Activated naive CD8-positive, alpha-beta T cell treated with anti-CD3 and anti-CD28 coated beads, Interleukin-2, amount 10 ng/mL, durations not matched to agents 7 days and 5 days (primary cell): ENCODE data around the gene OR8B12. TPM values are rescaled to one million over a fixed set of nuclear protein-coding genes. Genes with fewer than 3 reads are reported as not detected.

Experiments used
- ATAC-seq: fragments of 150-1000 bp; cut with Tn5 transposase; one replicate; pipeline ENCODE4 v1.10.0; 2021; ENCODE audit warnings: low read depth, moderate library complexity
- POLR2A ChIA-PET: fragments of 350-600 bp; sonication (Branson Sonifier 250); formaldehyde crosslinking; loops from one replicate; lab custom pipeline; 2021; ENCODE audit warnings: antibody characterized with exemption; lab: Charles Lee
- DNase-seq: peaks from one replicate; pipeline ENCODE4 v3.0.0; 2021
- H3K27ac Mint-ChIP-seq: one replicate; pipeline ENCODE4 v1.8.0; 2022; ENCODE audit warnings: mild to moderate bottlenecking, mixed read lengths
- H3K27me3 Mint-ChIP-seq: one replicate; pipeline ENCODE4 v1.8.0; 2022; ENCODE audit warnings: mild to moderate bottlenecking, moderate library complexity, mixed read lengths
- H3K36me3 Mint-ChIP-seq: one replicate; pipeline ENCODE4 v1.8.0; 2021; ENCODE audit warnings: mild to moderate bottlenecking, mixed read lengths
- H3K4me1 Mint-ChIP-seq: one replicate; pipeline ENCODE4 v1.8.0; 2021; ENCODE audit warnings: mixed read lengths
- H3K4me3 Mint-ChIP-seq: one replicate; pipeline ENCODE4 v1.8.0; 2022; ENCODE audit warnings: mild to moderate bottlenecking, moderate library complexity, mixed read lengths
- H3K9me3 Mint-ChIP-seq: one replicate; pipeline ENCODE4 v1.8.0; 2021; ENCODE audit warnings: mixed read lengths
- total RNA-seq, 2 experiments: library from RNA; stranded (reverse); gene quantifications; one replicate each; pipeline ENCODE4 v1.2.3, GENCODE V29; 2021

Gene OR8B12
- total RNA-seq, 2 experiments from 2014 or later = not detected

- no peaks in the 10 kb centered on the region for H3K4me1 Mint-ChIP-seq
- no peaks in the 10 kb centered on the region for H3K36me3 Mint-ChIP-seq
- DNase-seq (no peak), ATAC-seq (no peak)
- H3K27me3 Mint-ChIP-seq = peaks cover 3% of the 10 kb centered on the region
- H3K4me3 Mint-ChIP-seq = no peak overlapping the region
- POLR2A ChIA-PET = no interaction called here
- H3K9me3 Mint-ChIP-seq = no peaks in the 10 kb centered on the region
- H3K27ac Mint-ChIP-seq = no peak overlapping the region
Observed at GRCh38 chr11:124514131-124514530, 29.3 kb downstream of the OR8B12 start.

GRCh38 chr11:124511745-124512144, 31.7 kb downstream of the OR8B12 start:
- Mint-ChIP-seq H3K27ac (no peak overlapping the region), H3K4me3 (no peak overlapping the region), H3K36me3 (no peaks in the 10 kb centered on the region), H3K27me3 (peaks cover 2% of the 10 kb centered on the region), H3K9me3 (no peaks in the 10 kb centered on the region), H3K4me1 (no peaks in the 10 kb centered on the region)
- POLR2A ChIA-PET = no interaction called here
- ATAC-seq (no peak), DNase-seq (no peak)

- Mint-ChIP-seq H3K4me1 (no peaks in the 10 kb centered on the region), H3K27ac (no peak overlapping the region), H3K9me3 (no peaks in the 10 kb centered on the region), H3K36me3 (no peaks in the 10 kb centered on the region), H3K27me3 (peaks cover 2% of the 10 kb centered on the region), H3K4me3 (no peak overlapping the region)
- DNase-seq (no peak), ATAC-seq (no peak)
- POLR2A ChIA-PET = no interaction called here
Observed at GRCh38 chr11:124510279-124510678, 33.2 kb downstream of the OR8B12 start.

- DNase-seq (no peak), ATAC-seq (no peak)
- no peaks in the 10 kb centered on the region for H3K36me3 Mint-ChIP-seq
- no peak overlapping the region for H3K27ac Mint-ChIP-seq
- no peaks in the 10 kb centered on the region for H3K9me3 Mint-ChIP-seq
- H3K27me3 Mint-ChIP-seq = peaks cover 4% of the 10 kb centered on the region
- POLR2A ChIA-PET = no interaction called here
- no peaks in the 10 kb centered on the region for H3K4me1 Mint-ChIP-seq
- no peak overlapping the region for H3K4me3 Mint-ChIP-seq
Observed at GRCh38 chr11:124499711-124500110, 43.7 kb downstream of the OR8B12 start.

- H3K36me3 Mint-ChIP-seq = no peaks in the 10 kb centered on the region
- DNase-seq (no peak), ATAC-seq (no peak)
- POLR2A ChIA-PET = no interaction called here
- H3K27me3 Mint-ChIP-seq = peaks cover 4% of the 10 kb centered on the region
- no peak overlapping the region for H3K4me3 Mint-ChIP-seq
- H3K9me3 Mint-ChIP-seq = no peaks in the 10 kb centered on the region
- H3K27ac Mint-ChIP-seq = no peak overlapping the region
- H3K4me1 Mint-ChIP-seq = no peaks in the 10 kb centered on the region
Observed at GRCh38 chr11:124493016-124493655, 50.3 kb downstream of the OR8B12 start.

Other genes with a start within 250 kb of the OR8B12 start
- gene OR8D1, start 229.7 kb downstream of the OR8B12 start, total RNA-seq = not detected
- gene OR8D2, start 223.5 kb downstream of the OR8B12 start, total RNA-seq = not detected
- not detected for gene OR8B2, start 159.2 kb downstream of the OR8B12 start, total RNA-seq
- gene OR8B3, start 144.6 kb downstream of the OR8B12 start, total RNA-seq = not detected
- not detected for gene OR8B4, start 118.8 kb downstream of the OR8B12 start, total RNA-seq
- not detected for gene OR8B8, start 98.0 kb downstream of the OR8B12 start, total RNA-seq
- gene OR8A1, start 26.3 kb upstream of the OR8B12 start, total RNA-seq = not detected
- not detected for gene PANX3, start 67.8 kb upstream of the OR8B12 start, total RNA-seq
- 10 to 100 TPM; 53.1 to 55.3 TPM for gene TBRG1, start 79.2 kb upstream of the OR8B12 start, total RNA-seq
- gene SIAE, start 130.1 kb upstream of the OR8B12 start, total RNA-seq = 1 to 10 TPM; 4.4 to 5.2 TPM
- 1 to 10 TPM; 1.5 to 3.0 TPM for gene SPA17, start 130.2 kb upstream of the OR8B12 start, total RNA-seq
- 1 to 10 TPM; 4.0 to 5.3 TPM for gene NRGN, start 196.3 kb upstream of the OR8B12 start, total RNA-seq
- gene VSIG2, start 208.6 kb upstream of the OR8B12 start, total RNA-seq = under 1 TPM in 1 of 2 experiments, not detected in 1; 0.34 TPM
- under 1 TPM; 0.91 to 0.97 TPM for gene ESAM, start 218.6 kb upstream of the OR8B12 start, total RNA-seq